ENCODE data around the gene CFAP99. TPM values are rescaled to one million over a fixed set of nuclear protein-coding genes. Genes with fewer than 3 reads are reported as not detected.

Gene CFAP99
- polyA plus RNA-seq, 1 donor (not counting 4 experiments of a cell fraction or from before 2014, with no cell fraction given) = not detected

DNA sequence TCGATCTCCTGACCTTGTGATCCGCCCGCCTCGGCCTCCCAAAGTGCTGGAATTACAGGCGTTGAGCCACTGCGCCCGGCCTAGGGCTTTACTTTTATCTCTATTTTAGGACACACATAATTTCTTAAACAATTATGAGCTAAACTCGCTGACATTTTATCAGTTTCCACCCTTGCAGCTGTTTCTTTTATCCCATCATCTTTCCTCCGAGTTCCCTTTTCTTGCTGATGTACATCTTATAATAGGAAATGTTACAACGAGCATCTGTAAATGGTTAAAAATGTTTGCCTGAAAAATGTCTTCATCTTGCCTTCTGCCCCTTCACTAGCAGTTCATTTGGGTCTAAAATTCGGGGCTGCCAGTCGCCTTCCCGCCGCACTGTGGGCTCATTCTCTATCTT lies 41.5 kb upstream of the CFAP99 start:
- Histone ChIP-seq H3K4me3 (ENCODE audit: control insufficient read depth in 2 of 3, extremely low read depth in 1 of 3, insufficient read depth in 2 of 3, low read depth in 1 of 3, low read length in 3 of 3) (no peak overlapping the region), H3K4me1 (ENCODE audit: control insufficient read depth, extremely low read depth, insufficient read depth, low read length) (no peaks in the 10 kb centered on the region), H3K4me2 (ENCODE audit: control insufficient read depth, extremely low read depth, insufficient read depth, low read depth, low read length) (no peak overlapping the region), H3K79me2 (ENCODE audit: control insufficient read depth, insufficient read depth, low read length) (no peaks in the 10 kb centered on the region), H3K27me3 (ENCODE audit: control insufficient read depth, extremely low read depth, insufficient read depth, low read length) (peaks cover 16% of the 10 kb centered on the region), H3K9ac (ENCODE audit: control insufficient read depth, extremely low read depth, insufficient read depth, low read length) (no peak overlapping the region), H3K9me1 (ENCODE audit: control insufficient read depth, extremely low read depth, insufficient read depth, low read length) (no peaks in the 10 kb centered on the region), H3K27ac (ENCODE audit: control insufficient read depth, insufficient read depth, low read length) (no peak overlapping the region), H3K9me3 (ENCODE audit: control insufficient read depth, low read depth, low read length) (no peaks in the 10 kb centered on the region), H3K36me3 (ENCODE audit: control insufficient read depth in 2 of 2, extremely low read depth in 1 of 2, insufficient read depth in 2 of 2, low read length in 2 of 2) (no peaks in the 10 kb centered on the region), H2AFZ (ENCODE audit: control insufficient read depth, low read length) (no peak overlapping the region), H4K20me1 (ENCODE audit: control insufficient read depth, extremely low read depth, insufficient read depth, low read length) (no peaks in the 10 kb centered on the region)
- dilution Hi-C loops (cut with MboI; ENCODE audit: extremely low pct_ligation_motif_present, low sequenced_read_pairs) = no loop called here
- FAIRE-seq = no peak
- DNase-seq (ENCODE audit: low read depth, low spot score) = no peak
- TF ChIP-seq CTCF (optimal IDR thresholded peaks at IDR 0.05 in 1 of 3, IDR thresholded peaks at IDR 0.05 in 1 of 3, conservative IDR thresholded peaks at IDR 0.05 in 1 of 3; ENCODE audit: extremely low read depth in 1 of 3, insufficient read depth in 2 of 3, low read length in 3 of 3) (no peak), EZH2 (IDR thresholded peaks at IDR 0.05; ENCODE audit: low read length) (no peak)

- H3K36me3 ChIP-seq (ENCODE audit: control insufficient read depth in 2 of 2, extremely low read depth in 1 of 2, insufficient read depth in 2 of 2, low read length in 2 of 2) = no peaks in the 10 kb centered on the region
- H3K4me2 ChIP-seq (ENCODE audit: control insufficient read depth, extremely low read depth, insufficient read depth, low read depth, low read length) = no peak overlapping the region
- H3K4me1 ChIP-seq (ENCODE audit: control insufficient read depth, extremely low read depth, insufficient read depth, low read length) = no peaks in the 10 kb centered on the region
- H3K9me3 ChIP-seq (ENCODE audit: control insufficient read depth, low read depth, low read length) = no peaks in the 10 kb centered on the region
- no peak for TF ChIP-seq CTCF (optimal IDR thresholded peaks at IDR 0.05 in 1 of 3, IDR thresholded peaks at IDR 0.05 in 1 of 3, conservative IDR thresholded peaks at IDR 0.05 in 1 of 3; ENCODE audit: extremely low read depth in 1 of 3, insufficient read depth in 2 of 3, low read length in 3 of 3)
- TF ChIP-seq EZH2 (IDR thresholded peaks at IDR 0.05; ENCODE audit: low read length) = no peak
- no peaks in the 10 kb centered on the region for H3K79me2 ChIP-seq (ENCODE audit: control insufficient read depth, insufficient read depth, low read length)
- no peak overlapping the region for H2AFZ ChIP-seq (ENCODE audit: control insufficient read depth, low read length)
- H4K20me1 ChIP-seq (ENCODE audit: control insufficient read depth, extremely low read depth, insufficient read depth, low read length) = no peaks in the 10 kb centered on the region
- no peak overlapping the region for H3K27ac ChIP-seq (ENCODE audit: control insufficient read depth, insufficient read depth, low read length)
- DNase-seq (ENCODE audit: low read depth, low spot score) = no peak
- H3K27me3 ChIP-seq (ENCODE audit: control insufficient read depth, extremely low read depth, insufficient read depth, low read length) = peaks cover 16% of the 10 kb centered on the region
- no peak overlapping the region for H3K9ac ChIP-seq (ENCODE audit: control insufficient read depth, extremely low read depth, insufficient read depth, low read length)
- H3K9me1 ChIP-seq (ENCODE audit: control insufficient read depth, extremely low read depth, insufficient read depth, low read length) = no peaks in the 10 kb centered on the region
- dilution Hi-C loops (cut with MboI; ENCODE audit: extremely low pct_ligation_motif_present, low sequenced_read_pairs) = no loop called here
- no peak for FAIRE-seq
- no peak overlapping the region for H3K4me3 ChIP-seq (ENCODE audit: control insufficient read depth in 2 of 3, extremely low read depth in 1 of 3, insufficient read depth in 2 of 3, low read depth in 1 of 3, low read length in 3 of 3)
Measured at GRCh38 chr4:2378401-2378800, 40.4 kb upstream of the CFAP99 start.

All from keratinocyte (primary cell).